Ureter (tissue), 1 donor: ENCODE results near the gene KRT79. TPM values are rescaled to one million over a fixed set of nuclear protein-coding genes. Genes with fewer than 3 reads are reported as not detected.
A peak's percentile ranks its signal among the peaks of the same experiment; 100 is the strongest.
"Not testable (repeated sequence)": the region's sequence is repeated elsewhere in the genome, so short reads cannot be mapped to it uniquely, and the experiment has no call there.

Source experiments
- DNase-seq: peaks from one replicate; pipeline ENCODE4 v3.0.0-alpha.2; 2020; ENCODE audit warnings: low spot score
- total RNA-seq: library from RNA; stranded (reverse); gene quantifications from one replicate; pipeline ENCODE4 v1.2.4, GENCODE V29; 2023
- donor health status: DM: yes; HTN: yes; CAD: no.

The KRT79 gene
- total RNA-seq, 1 donor from 2014 or later: not detected

DNA sequence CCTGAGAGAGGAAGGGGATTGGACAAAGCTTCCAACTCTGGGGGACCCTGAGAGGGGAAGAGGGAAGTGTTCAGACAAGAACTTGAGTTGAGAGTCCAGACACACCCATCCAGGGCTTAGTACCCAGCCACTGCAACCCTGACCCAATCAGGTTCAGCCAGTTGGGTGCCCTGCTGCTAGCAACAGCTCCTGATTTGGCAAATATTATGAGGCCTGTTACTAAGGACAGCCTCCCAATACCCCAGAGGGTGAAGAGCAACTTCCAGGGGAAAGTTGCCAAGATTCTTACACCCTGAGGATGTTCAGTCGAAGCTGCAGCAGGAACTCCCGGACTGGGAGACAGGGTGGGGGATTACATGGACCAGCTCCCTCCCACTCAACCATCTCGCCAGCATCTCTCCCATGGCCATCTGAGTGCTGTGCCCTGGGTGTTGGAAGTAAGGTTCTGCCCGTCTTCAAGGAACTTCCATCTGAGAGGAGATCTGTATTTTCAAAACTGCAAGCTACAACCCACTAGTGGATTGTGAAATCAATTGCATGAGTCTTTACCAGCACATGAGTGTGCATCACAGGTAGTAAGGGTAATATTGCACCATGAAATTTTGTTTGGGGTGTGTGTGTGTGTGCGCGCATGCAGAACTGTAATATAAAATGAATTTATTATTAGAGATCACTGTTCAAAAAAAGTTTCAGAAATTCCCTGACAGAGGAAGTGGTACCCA lies 26.2 kb upstream of the KRT79 start:
- no peak for DNase-seq

GRCh38 chr12:52857500-52857899 lies 23.4 kb upstream of the KRT79 start:
- no peak for DNase-seq

DNA sequence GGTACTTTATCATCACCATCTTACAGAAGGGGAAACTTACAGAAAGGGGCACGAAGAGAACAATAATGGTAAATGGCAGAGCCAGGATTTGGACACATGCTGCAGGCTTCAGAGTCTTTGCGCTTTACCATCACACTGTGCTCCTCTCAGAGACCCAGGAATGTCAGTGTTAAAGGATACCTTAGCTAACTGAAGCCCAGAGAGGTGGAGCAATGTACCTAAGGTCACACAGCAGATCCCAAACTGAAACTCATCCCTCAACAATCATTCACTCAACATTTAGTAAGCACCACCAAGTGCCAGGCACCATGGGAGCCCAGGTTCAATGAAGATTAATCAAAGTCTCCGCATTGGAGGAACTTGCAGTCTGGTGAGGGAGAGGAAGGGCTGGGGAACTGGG lies 22.7 kb upstream of the KRT79 start:
- DNase-seq: no peak

- not testable (repeated sequence) for DNase-seq
Observed at GRCh38 chr12:52856077-52856476, 22.0 kb upstream of the KRT79 start.

DNA sequence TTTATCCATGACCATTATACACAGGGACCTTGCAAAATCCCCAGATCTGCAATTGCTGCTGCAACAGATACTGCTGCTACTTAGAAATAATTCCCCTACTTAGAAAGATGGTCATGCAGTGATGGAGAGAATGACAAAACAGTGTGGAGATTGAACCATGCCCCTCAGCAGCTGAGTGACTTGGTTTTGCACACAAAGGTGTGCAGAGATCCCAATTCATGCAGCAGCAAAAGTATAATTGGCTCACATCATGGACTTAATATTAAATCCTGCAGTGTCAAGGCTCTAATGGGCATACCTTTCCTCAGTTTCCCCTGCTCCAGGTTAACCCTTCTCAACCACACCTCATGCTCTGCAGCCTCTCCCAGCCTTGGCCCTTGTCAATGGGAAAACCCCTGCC lies 17.7 kb upstream of the KRT79 start:
- DNase-seq: no peak

DNA sequence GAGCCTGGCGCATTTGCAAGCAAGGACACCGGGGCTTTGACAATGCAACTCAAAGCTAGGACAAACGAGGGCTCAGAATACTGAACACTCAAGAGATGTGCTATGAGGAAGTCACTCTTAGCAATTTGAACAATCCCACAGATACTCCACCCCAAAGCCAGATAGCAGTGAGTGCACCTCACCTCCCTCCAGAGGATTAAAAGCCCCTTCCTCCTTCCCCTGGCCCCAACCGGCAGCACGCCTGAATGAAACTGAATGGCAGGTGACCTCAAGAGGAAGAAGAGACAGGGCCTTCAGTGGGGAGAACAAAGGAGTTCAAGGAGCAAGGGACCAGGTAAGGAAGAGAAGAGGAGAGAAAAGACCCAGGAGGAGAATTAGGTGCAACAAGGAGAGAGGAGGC lies 16.6 kb upstream of the KRT79 start:
- no peak for DNase-seq

DNA sequence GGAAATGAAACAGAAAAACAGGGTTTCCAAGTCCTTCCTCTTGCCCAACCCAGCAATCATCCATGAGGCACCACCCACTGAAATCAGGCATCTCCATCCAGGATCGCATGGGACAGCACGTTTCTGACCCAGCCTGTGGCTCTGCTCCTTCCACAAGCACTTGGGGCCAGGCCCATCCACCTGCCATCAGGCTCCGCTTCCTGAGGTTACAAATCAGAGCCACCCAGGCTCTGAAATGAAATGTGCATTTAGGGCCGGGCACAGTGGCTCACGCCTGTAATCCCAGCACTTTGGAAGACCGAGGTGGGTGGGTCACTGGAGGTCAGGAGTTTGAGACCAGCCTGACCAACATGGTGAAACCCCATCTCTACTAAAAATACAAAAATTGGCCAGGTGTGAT lies 15.4 kb upstream of the KRT79 start:
- DNase-seq: no peak

DNA sequence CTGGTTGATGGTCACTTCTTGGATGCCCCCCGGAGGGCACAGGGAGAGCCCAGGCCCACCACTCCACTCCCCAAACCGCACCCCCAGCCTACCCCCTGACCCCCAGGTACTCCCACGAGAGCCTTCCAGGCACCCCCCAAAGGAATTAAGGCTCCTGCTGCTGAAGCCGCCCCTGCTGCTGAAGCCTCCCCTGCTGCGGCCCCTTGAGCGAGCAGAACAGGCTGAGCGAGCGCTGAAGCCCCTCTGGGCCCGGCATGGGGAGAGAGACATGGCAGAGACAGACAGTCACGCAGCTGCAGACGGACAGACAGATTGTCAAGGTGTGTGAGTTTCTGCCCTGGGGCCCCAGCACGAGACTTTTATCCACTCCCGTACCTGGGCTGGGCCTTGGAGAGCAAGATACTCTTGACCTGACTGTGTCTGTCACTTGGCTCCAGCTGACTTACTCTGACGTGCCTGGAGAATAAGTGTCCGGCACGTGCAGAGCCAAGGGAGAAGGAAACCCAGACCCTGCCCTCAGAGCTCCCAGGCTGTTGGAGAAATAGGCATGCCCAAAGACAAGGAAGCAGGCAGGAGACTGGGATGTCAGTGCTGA lies 14.6 kb upstream of the KRT79 start, which contains the start of gene KRT78:
TSS of gene KRT78 (minus strand) at position 334 of the 595 bp plus-strand sequence. CDS start at position 270, 64 bp downstream.
- DNase-seq: no peak

DNA sequence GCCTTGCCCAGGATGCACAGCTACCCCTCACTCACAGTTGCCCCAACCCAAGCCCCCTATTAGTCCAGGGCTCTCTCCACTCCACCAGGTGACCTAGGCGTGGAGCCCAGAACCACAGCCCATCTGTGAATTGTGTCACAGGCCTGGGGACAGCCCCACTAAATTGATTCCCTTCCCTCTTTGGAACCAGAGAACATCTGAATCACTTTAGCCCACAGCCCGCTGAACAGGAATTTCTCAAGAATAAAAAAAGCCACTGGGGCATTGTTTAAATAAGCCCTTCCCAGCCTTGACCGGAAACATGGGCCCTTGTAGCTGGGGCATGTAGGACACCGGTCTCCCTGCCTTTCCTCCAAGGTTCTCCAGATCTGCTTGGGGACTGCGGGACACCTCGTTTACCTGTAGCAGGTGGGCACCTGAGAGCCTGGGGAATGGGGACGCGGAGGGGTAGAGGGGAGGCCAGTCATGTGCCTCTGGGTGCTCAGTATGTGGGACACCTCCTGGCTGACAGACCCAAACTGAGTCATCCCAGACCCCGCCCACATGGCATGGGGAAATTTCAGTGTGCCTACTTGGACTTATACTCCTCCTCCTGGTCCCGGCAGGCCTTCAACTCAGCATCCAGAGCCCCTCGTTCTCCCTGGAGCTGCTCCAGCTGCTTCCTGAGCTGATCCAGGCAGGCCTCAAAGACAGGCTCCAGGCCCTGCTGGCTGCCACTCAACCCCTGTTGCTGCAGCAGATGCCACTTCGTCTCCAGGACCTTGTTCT lies 13.4 kb upstream of the KRT79 start:
- DNase-seq: peak; percentile 73

DNA sequence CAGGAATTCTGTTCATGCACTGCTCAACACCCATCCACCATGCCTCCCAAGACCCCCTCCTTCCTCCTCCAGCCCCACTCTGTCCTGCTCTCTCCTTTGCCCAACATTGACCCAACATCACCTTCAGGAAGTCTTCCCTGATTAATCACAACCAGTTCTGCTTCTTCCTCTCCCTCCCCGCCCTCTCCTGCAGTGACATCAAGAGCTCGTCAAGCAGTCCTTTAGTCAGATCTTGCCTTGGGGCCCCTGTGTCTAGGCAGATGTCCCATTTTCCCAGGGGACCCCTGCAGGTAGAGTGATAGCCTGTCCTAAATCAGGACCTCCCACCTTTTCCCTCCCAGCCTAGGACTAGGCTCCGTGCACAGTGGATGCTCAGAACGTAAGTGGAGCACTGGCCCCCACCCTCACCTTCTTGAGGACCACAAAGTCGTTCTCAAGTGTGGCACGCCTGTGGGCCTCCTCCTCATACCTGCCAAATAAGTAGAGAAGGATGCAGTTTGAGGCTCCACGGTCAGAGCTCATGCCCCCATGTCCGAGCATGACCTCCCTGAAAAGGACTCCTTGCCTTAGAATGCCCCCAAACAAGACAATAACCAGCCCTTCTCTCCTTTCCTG lies 12.4 kb upstream of the KRT79 start:
- no peak for DNase-seq

DNA sequence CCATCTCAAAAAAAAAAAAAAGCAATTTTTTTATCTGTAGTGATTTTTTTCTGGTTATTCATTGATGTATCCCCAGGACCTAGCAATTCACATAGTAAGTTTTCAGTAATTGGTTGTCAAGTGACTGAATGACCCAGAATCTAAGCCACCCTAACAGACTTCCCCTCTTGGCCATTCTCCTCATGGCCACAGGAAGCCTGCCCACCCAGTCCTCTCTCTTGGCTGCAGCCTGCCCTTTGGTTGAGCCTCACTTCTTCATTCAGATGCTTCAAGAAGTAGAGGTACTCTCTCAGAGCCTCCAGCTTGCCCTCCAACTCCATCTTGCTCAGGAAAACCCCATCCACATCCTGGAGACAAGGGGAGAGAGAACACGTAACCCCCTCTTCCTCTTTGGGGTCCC lies 11.8 kb upstream of the KRT79 start:
- no peak for DNase-seq

DNA sequence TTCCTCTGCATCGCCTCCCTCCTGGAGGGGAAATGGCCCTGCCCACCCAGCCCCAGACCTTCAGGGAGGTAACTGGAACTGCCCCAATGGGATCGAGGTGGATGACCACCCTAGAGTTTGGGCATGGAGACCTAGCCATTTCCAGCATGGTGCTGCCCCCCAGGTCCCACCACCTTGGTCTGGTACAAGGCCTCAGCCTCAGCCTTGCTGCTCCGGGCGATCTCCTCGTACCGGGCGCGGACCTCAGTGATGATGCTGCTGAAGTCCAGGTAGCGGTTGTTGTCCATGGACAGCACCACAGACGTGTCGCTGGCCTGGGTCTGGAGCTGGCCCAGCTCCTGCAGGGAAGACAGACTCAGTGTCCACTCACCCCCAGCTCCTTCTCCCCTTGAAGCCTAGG lies 10.3 kb upstream of the KRT79 start:
- DNase-seq: no peak

DNA sequence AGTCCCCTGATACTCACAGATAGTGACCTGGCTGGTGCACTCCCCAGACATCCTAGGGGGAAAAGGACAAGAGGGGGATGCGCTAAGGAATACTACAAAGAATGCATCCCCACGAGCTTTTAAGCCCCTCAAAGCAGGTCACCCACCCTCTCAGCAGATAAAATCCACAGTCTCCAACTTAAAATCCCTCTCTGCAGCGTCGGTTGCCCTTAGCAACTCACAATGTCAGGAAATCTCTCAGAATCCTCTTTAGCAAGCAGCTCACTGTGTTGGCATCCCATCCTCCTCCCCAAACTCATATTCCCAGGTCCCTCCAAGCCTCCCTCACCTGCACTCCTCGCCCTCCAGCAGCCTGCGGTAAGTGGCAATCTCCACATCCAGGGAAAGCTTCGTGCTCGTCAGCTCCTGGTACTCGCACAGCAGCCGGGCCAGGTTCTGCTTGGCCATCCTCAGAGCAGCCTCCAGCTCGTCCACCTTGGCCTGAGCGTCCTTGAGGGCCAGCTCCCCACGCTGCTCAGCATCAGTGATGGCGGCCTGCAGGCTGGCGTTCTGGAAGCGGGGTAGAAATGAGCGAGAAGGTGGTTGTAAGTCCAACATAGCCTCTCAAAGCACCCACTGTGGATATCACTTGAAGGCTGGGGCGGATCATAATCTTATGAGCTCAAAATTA lies 5.5 kb upstream of the KRT79 start:
- DNase-seq: no peak

DNA sequence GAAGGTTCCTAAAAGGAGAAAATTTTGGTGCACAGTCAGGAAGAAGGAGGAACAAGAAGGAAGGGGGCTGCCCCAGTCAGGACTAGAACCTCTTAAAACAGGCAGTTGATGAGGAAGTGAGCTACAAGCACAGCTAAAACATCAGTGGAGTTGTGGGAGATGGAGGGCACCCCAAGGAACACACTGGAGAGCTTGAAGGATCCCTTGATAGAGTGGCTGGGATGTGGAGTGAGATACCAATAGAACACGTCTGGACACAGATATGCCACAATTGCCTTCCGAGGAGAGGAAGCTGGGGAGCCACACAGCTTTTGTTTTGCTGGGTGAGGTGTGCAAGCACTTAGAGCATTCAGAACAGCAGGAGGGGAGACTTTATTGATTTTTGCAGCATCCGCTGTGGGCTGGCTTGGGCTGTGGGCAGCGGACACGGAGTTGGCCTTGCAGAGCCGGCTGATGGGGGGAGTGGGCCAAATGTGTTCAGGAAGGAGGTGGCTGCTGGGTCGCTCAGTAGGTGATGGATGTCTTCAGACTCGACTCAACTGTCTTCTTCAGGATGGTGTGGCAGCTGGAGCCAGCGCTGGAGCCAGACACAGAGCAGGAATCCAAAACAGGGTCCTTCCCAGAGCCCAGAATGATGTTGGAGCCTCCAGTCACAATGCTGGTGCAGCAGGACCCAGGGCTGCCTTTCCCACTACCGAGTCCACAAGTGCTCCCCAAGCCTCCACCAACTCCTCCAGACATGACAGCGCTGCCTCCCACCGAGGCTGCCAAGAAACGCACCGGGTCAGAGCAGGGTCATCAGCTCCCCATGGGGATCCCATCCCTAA lies 4.7 kb upstream of the KRT79 start:
- no peak for DNase-seq

GRCh38 chr12:52837781-52838608 lies 3.9 kb upstream of the KRT79 start:
- DNase-seq: no peak

DNA sequence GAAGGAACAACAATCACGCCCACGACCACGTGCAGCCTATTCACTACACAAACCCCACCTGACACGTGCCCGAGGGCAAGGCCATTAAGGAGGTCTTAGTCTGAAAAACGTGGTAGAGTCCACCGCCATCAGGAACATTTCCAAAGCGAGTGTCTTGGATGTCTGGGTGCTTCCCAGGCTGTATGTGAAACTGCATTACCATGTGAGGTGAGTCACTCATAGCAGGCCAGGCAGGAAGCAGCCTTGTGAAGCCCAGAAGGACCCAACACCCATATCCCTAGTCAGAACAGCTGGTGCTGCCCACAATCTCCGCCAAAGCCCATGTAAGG lies 3.3 kb upstream of the KRT79 start:
- no peak for DNase-seq

DNA sequence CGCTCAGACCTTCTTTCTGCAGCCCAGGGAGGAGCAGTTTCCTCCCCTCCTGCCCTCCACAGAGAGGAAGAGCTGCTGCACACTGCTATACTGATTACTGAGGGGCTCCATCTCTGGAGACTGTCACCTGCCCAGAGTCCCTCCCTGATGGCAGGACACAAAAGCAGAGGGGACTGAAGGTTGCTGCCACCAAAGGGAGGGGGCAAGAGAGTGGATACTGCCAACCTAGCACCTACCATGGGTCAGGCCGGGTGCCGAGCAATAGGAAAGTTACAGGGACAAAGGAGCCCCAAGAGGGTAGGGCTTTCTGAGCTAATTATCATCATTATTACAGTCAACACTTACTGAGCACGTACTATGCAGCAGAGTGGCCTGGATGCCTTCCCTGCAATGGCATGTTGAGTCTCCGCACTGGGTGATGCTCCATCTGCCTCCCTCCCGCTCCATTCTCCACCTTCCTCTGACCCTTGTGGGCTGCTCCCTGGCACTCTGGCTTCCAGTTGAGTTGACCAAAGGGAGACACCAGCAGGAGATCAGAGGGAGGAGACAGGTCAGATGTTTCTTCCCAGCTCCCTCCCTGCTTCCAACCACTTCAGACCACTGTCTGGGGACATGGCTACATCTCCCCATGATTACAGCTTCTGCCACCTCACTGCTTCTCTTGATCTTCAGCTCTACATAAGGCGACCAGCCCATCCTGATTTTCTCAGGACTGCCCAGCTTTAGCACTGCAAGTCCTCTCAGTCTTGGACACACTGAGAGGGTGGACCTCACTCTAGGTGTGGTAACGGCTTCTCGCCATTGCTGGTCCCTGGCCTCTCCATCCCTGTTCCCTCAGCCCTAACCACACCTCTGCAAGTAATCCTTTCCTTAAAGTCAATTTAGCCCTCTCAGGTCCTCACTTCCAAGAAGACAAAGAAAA lies 2.6 kb upstream of the KRT79 start:
- DNase-seq: no peak

GRCh38 chr12:52836042-52836466 lies 1.9 kb upstream of the KRT79 start:
- no peak for DNase-seq
